Activated T-cell treated with anti-CD3 and anti-CD28 coated beads, Interleukin-2, amount 50 U/mL, for 4 hours (primary cell): ENCODE data around the gene PQBP1. TPM values are rescaled to one million over a fixed set of nuclear protein-coding genes. Genes with fewer than 3 reads are reported as not detected.

Experiments
- ATAC-seq, 2 donors: fragments of 200-7000 bp; cut with Tn5 transposase; one replicate each; pipeline ENCODE4 v1.10.0; 2021
- DNase-seq: peaks from one replicate; pipeline ENCODE4 v3.0.0-alpha.2; 2020
- H3K27me3 Mint-ChIP-seq: one replicate; pipeline ENCODE4 v1.8.0; 2021; ENCODE audit warnings: low read depth, mixed read lengths
- H3K36me3 Mint-ChIP-seq: one replicate; pipeline ENCODE4 v1.8.0; 2022; ENCODE audit warnings: mixed read lengths; ENCODE audit not compliant: insufficient read depth
- H3K4me1 Mint-ChIP-seq: one replicate; pipeline ENCODE4 v1.8.0; 2021; ENCODE audit warnings: low read depth, mixed read lengths
- H3K4me3 Mint-ChIP-seq: one replicate; pipeline ENCODE4 v1.8.0; 2021; ENCODE audit warnings: mild to moderate bottlenecking, moderate library complexity, mixed read lengths
- H3K9me3 Mint-ChIP-seq: one replicate; pipeline ENCODE4 v1.8.0; 2021; ENCODE audit warnings: mixed read lengths
- total RNA-seq, 3 donors: library from RNA; stranded (reverse); gene quantifications; one replicate each; pipeline ENCODE4 v1.2.1, GENCODE V29; 2021

PQBP1 gene
- total RNA-seq, 3 donors from 2014 or later, result 130 to 147 (median 139) TPM

- Mint-ChIP-seq H3K36me3 (peaks cover 1% of the 10 kb centered on the region), H3K9me3 (no peaks in the 10 kb centered on the region), H3K4me3 (no peak overlapping the region), H3K27me3 (no peaks in the 10 kb centered on the region), H3K4me1 (peaks cover 28% of the 10 kb centered on the region)
- ATAC-seq (no peak), DNase-seq (no peak)
These were observed 4.8 kb upstream of the PQBP1 start for GRCh38 chrX:48892896-48893295.

- no peak for DNase-seq
- peaks cover 1% of the 10 kb centered on the region for H3K36me3 Mint-ChIP-seq
- peaks cover 30% of the 10 kb centered on the region for H3K4me1 Mint-ChIP-seq
- H3K9me3 Mint-ChIP-seq, result no peaks in the 10 kb centered on the region
- no peak for ATAC-seq
- H3K27me3 Mint-ChIP-seq, result no peaks in the 10 kb centered on the region
- no peak overlapping the region for H3K4me3 Mint-ChIP-seq
These were observed 4.0 kb upstream of the PQBP1 start for GRCh38 chrX:48893556-48894348.

DNA sequence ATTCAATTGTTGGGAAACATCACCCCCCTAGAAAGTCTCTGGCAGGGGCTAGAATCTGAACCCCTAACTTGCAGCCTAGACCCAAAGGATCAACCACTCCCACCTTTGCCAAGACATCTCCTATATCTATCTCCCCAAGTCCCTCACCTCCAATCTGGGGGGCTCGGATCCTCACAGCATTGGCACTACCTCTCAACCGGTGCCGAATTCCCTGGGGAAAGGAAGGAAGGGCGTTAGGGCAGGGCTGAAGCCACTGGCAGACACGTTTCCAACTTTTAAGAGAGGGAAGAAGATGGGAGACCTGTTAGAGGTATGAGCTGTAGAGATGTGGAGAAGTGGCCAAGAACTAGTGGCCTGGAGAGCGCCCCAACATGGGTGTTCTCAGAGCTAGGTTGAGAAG lies 2.8 kb upstream of the PQBP1 start:
- peaks cover 1% of the 10 kb centered on the region for H3K36me3 Mint-ChIP-seq
- H3K9me3 Mint-ChIP-seq, result no peaks in the 10 kb centered on the region
- ATAC-seq, result no peak
- H3K27me3 Mint-ChIP-seq, result no peaks in the 10 kb centered on the region
- no peak overlapping the region for H3K4me3 Mint-ChIP-seq
- DNase-seq, result no peak
- peaks cover 30% of the 10 kb centered on the region for H3K4me1 Mint-ChIP-seq

DNA sequence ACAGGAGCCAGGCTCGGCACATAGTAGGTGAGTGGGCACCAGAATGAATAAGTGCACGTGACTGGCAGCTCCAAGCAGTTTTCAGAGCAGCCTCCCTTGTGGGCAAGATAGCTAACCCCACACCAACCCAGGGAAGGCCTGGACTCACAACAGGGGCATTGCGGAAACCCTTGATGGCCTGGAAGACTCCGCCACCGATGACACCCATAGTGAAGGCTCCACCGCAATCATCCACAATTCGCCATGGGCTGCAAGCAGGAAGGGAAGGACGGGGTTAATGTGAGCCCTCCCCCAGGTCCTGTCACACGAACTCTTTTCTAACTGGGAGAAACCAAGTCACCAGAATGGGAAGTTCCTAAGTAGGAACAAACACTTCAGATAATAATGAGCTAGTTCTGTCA lies 1.1 kb upstream of the PQBP1 start:
- H3K27me3 Mint-ChIP-seq, result no peaks in the 10 kb centered on the region
- peak overlapping the region; percentile 87 for H3K4me3 Mint-ChIP-seq
- H3K36me3 Mint-ChIP-seq, result peaks cover 1% of the 10 kb centered on the region
- ATAC-seq, result no peak
- DNase-seq, result no peak
- H3K4me1 Mint-ChIP-seq, result peaks cover 22% of the 10 kb centered on the region
- H3K9me3 Mint-ChIP-seq, result no peaks in the 10 kb centered on the region

GRCh38 chrX:48897157-48897624 lies 539 bp upstream of the PQBP1 start:
- H3K4me3 Mint-ChIP-seq, result peak overlapping the region; percentile 87
- H3K9me3 Mint-ChIP-seq, result no peaks in the 10 kb centered on the region
- peak; percentile 39 to 42 for ATAC-seq
- peaks cover 1% of the 10 kb centered on the region for H3K36me3 Mint-ChIP-seq
- H3K27me3 Mint-ChIP-seq, result no peaks in the 10 kb centered on the region
- peaks cover 18% of the 10 kb centered on the region for H3K4me1 Mint-ChIP-seq
- peak; percentile 53 for DNase-seq

DNA sequence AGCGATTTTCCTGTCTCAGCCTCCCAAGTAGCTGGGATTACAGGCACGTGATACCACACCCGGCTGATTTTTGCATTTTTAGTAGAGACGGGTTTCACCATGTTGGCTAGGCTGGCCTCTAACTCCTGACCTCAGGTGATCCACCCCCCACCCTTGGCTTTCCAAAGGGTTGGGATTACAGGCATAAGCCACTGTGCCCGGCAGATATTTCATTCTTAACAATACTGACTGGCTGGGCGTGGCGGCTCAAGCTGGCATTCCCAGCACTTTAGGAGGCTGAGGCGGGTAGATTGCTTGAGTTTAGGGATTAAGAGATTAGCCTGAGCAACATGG lies 1.3 kb downstream of the PQBP1 start:
- peaks cover 1% of the 10 kb centered on the region for H3K36me3 Mint-ChIP-seq
- peak overlapping the region; percentile 87 for H3K4me3 Mint-ChIP-seq
- peaks cover 18% of the 10 kb centered on the region for H3K4me1 Mint-ChIP-seq
- no peaks in the 10 kb centered on the region for H3K27me3 Mint-ChIP-seq
- no peaks in the 10 kb centered on the region for H3K9me3 Mint-ChIP-seq
- ATAC-seq, result no peak
- no peak for DNase-seq

DNA sequence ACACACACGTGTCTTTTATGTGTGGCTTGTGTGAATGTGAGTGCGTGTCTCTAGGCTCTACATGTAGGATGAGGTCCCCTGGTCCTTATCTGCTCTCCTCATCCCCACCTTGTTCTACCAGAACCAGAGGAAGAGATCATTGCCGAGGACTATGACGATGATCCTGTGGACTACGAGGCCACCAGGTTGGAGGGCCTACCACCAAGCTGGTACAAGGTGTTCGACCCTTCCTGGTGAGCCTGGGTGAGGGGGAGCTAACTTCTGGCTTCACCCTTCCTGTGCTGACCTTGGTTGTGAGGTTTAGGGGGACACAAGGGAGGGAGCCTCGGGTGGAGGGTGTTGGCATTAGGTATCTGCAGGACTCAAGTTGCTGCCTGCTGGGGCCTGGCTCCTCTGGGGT lies 3.3 kb downstream of the PQBP1 start:
- H3K9me3 Mint-ChIP-seq, result no peaks in the 10 kb centered on the region
- ATAC-seq (no peak), DNase-seq (no peak)
- H3K4me1 Mint-ChIP-seq, result peaks cover 11% of the 10 kb centered on the region
- no peak overlapping the region for H3K4me3 Mint-ChIP-seq
- H3K27me3 Mint-ChIP-seq, result no peaks in the 10 kb centered on the region
- no peaks in the 10 kb centered on the region for H3K36me3 Mint-ChIP-seq

- Mint-ChIP-seq H3K36me3 (no peaks in the 10 kb centered on the region), H3K4me3 (no peak overlapping the region), H3K27me3 (no peaks in the 10 kb centered on the region), H3K9me3 (no peaks in the 10 kb centered on the region), H3K4me1 (peaks cover 2% of the 10 kb centered on the region)
- no peak for DNase-seq
- ATAC-seq, result no peak
These were observed 4.4 kb downstream of the PQBP1 start for GRCh38 chrX:48902135-48902534.

DNA sequence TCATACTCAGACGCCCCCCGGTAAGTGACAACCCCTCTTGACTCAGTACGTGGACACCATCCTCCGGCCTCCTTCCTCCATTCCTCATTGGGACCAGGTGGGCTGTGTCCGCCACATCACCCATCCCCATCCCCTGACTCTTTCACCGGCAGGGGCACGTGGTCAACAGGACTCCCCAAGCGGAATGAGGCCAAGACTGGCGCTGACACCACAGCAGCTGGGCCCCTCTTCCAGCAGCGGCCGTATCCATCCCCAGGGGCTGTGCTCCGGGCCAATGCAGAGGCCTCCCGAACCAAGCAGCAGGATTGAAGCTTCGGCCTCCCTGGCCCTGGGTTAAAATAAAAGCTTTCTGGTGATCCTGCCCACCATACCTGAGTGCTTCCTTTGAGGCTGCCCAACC lies 5.0 kb downstream of the PQBP1 start:
- Mint-ChIP-seq H3K4me3 (no peak overlapping the region), H3K36me3 (no peaks in the 10 kb centered on the region)

DNA sequence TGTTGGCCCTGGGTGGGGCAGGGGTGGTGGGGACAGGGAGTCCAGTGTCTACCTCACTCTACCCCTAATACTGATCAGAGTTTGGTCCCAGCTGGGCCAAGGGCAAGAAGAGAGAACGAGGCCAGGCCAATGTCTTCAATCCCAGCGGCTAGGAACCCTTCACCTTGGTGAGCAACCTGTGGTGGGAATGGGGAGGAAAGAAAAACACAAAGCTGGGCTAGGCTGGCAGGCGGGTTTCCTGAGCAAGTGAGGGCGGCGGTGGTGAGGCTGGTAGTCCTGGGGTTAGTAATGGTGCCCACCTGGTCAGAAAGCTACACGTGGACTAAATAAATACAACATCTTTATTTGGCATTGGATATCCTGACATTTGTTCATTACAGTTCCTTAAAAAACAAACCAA lies 5.6 kb downstream of the PQBP1 start:
- H3K4me1 Mint-ChIP-seq, result peaks cover under 1% of the 10 kb centered on the region
- H3K27me3 Mint-ChIP-seq, result no peaks in the 10 kb centered on the region
- no peaks in the 10 kb centered on the region for H3K36me3 Mint-ChIP-seq
- H3K4me3 Mint-ChIP-seq, result no peak overlapping the region
- no peak for ATAC-seq
- H3K9me3 Mint-ChIP-seq, result no peaks in the 10 kb centered on the region
- DNase-seq, result no peak

More for the DNA sequence above, 5.0 kb downstream of the PQBP1 start:
- Mint-ChIP-seq H3K27me3 (no peaks in the 10 kb centered on the region), H3K9me3 (no peaks in the 10 kb centered on the region), H3K4me1 (peaks cover 2% of the 10 kb centered on the region)
- DNase-seq (no peak), ATAC-seq (no peak)

DNA sequence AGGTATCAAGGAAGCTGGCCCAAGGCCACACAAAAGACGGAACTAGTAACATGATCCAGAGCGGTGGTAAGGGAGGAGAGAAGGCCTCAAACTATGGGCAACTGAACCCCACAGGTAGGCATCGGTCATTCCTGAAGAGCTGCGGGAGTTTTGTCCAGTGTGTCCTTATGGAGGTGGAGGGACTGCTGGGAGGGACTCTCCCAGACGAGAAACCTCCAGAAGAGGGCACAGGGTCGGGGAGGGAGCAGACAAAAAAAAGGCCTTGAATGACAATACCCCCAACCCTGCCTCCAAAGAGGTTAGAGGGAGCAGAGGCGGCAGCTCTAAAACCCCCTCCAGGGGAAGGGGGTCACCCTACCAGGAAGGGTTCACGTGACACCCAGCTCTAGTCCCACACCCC lies 6.5 kb downstream of the PQBP1 start:
- ATAC-seq, result no peak
- no peaks in the 10 kb centered on the region for H3K36me3 Mint-ChIP-seq
- no peaks in the 10 kb centered on the region for H3K27me3 Mint-ChIP-seq
- DNase-seq, result no peak
- H3K9me3 Mint-ChIP-seq, result no peaks in the 10 kb centered on the region
- no peaks in the 10 kb centered on the region for H3K4me1 Mint-ChIP-seq
- no peak overlapping the region for H3K4me3 Mint-ChIP-seq

DNA sequence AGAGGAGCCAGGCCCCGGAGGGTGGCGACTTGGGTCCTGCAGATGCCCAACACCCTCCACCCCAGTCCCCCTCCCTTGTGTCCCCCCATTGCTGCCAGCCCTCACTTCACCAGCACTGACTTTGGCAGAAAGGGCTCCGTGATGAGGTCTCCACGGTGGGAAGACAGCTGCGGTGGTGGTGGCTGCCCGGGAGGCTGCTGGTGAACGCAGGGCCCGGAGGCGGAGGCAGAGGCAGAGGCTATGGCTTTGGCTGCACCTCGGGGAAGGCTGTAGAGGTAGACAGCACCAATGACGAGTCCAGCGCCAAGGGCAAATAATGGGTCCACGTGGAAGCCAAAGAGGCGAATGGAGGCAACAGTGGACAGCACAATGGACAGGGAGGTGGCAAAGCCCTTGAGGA lies 6.9 kb downstream of the PQBP1 start:
- no peaks in the 10 kb centered on the region for H3K36me3 Mint-ChIP-seq
- no peak overlapping the region for H3K4me3 Mint-ChIP-seq
- no peaks in the 10 kb centered on the region for H3K27me3 Mint-ChIP-seq
- no peak for ATAC-seq
- no peaks in the 10 kb centered on the region for H3K9me3 Mint-ChIP-seq
- H3K4me1 Mint-ChIP-seq, result no peaks in the 10 kb centered on the region
- no peak for DNase-seq

- DNase-seq (no peak), ATAC-seq (no peak)
- Mint-ChIP-seq H3K36me3 (no peaks in the 10 kb centered on the region), H3K4me1 (no peaks in the 10 kb centered on the region), H3K27me3 (no peaks in the 10 kb centered on the region), H3K4me3 (no peak overlapping the region), H3K9me3 (no peaks in the 10 kb centered on the region)
These were observed 7.5 kb downstream of the PQBP1 start for GRCh38 chrX:48905090-48905790.

GRCh38 chrX:48908600-48908999 lies 10.9 kb downstream of the PQBP1 start:
- Mint-ChIP-seq H3K9me3 (no peaks in the 10 kb centered on the region), H3K27me3 (no peaks in the 10 kb centered on the region), H3K36me3 (peaks cover 4% of the 10 kb centered on the region), H3K4me1 (peaks cover 25% of the 10 kb centered on the region), H3K4me3 (no peak overlapping the region)
- no peak for ATAC-seq
- DNase-seq, result no peak

DNA sequence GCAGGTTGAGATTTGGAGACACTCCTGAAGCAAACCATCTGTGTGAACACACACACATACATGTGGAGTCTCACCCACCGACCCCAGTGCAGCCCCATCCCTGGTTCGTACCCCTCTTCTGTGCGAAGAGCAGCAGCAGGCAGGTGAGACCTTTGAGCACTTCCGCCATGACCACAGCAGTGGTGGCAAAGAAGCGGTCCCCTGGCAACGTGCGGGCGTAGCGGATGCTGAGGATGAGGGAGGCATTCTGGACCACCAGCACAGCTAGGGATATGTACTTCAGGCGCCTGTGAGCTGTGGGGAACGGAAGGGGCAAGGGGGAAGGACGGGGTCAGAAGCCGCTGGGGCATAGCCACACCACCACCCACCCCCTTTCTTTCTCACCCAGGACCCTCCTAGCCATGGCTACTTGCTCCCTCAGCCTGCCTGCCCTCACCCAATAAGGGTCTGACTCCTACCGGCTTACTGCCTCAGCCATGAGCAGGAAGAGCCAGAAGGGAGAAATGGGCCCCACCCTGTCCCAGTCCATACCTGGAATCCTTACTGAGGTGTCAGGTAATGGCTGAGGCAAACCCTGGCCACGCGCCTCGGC lies 12.1 kb downstream of the PQBP1 start:
- no peaks in the 10 kb centered on the region for H3K9me3 Mint-ChIP-seq
- peak overlapping the region; percentile 91 for H3K4me3 Mint-ChIP-seq
- DNase-seq (no peak), ATAC-seq (no peak)
- peaks cover 16% of the 10 kb centered on the region for H3K36me3 Mint-ChIP-seq
- H3K4me1 Mint-ChIP-seq, result peaks cover 37% of the 10 kb centered on the region
- H3K27me3 Mint-ChIP-seq, result no peaks in the 10 kb centered on the region
